IMR-90 (cell line): Measurements from ENCODE around the gene CDK2AP2. TPM values are rescaled to one million over a fixed set of nuclear protein-coding genes. Genes with fewer than 3 reads are reported as not detected.

ENCODE experiments used
- ATAC-seq: fragments of 200-7000 bp; cut with Tn5 transposase; 2 replicates; pipeline ENCODE4 v1.9.1; 2020; ENCODE audit warnings: low read depth, mild to moderate bottlenecking, moderate library complexity
- BruUV-seq: library from RNA; stranded (reverse); fragments of 400-500 nt; replicated peaks from 2 replicates; lab custom pipeline; 2021; lab: Mats Ljungman, UMichigan
- CTCF ChIA-PET: fragments of 300-600 bp; formaldehyde crosslinking; extraction: SDS; loops from one replicate; lab custom pipeline; 2021; ENCODE audit warnings: antibody characterized with exemption; lab: Yijun Ruan, JAX
- POLR2A ChIA-PET: fragments of 300-600 bp; sonication (Branson Sonifier 250); formaldehyde crosslinking; loops from one replicate; lab custom pipeline; 2022; ENCODE audit warnings: antibody characterized with exemption; ENCODE audit not compliant: unreplicated experiment; lab: Charles Lee
- DNase-seq: peaks from one replicate; pipeline ENCODE4 v3.0.0; 2013
- H2AFZ ChIP-seq: replicated peaks from 2 replicates; pipeline ENCODE3; 2013; ENCODE audit warnings: low read length, mild to moderate bottlenecking; ENCODE audit not compliant: poor library complexity
- H2AK5ac ChIP-seq: 2 replicates; pipeline ENCODE4 v1.6.1; 2013; ENCODE audit warnings: low read depth, low read length, inconsistent platforms
- H2AK9ac ChIP-seq: replicated peaks from 2 replicates; pipeline ENCODE3; 2013; ENCODE audit warnings: mild to moderate bottlenecking, low read depth, low read length, moderate library complexity; ENCODE audit not compliant: poor library complexity
- H2BK120ac ChIP-seq: 2 replicates; pipeline ENCODE4 v1.6.1; 2013; ENCODE audit warnings: low read depth, low read length, inconsistent platforms
- H2BK15ac ChIP-seq: 3 replicates; pipeline ENCODE4 v1.6.1; 2013; ENCODE audit warnings: low read depth, low read length, inconsistent platforms
- H2BK20ac ChIP-seq: 2 replicates; pipeline ENCODE4 v1.6.1; 2013; ENCODE audit warnings: low read depth, mild to moderate bottlenecking, inconsistent platforms, low read length, moderate library complexity
- H2BK5ac ChIP-seq: 2 replicates; pipeline ENCODE4 v1.6.1; 2013; ENCODE audit warnings: mild to moderate bottlenecking, low read depth, low read length, inconsistent platforms; ENCODE audit not compliant: poor library complexity, severe bottlenecking
- H3K14ac ChIP-seq: replicated peaks from 2 replicates; pipeline ENCODE4 v1.6.1; 2013; ENCODE audit warnings: low read depth, low read length, inconsistent platforms
- H3K18ac ChIP-seq: 2 replicates; pipeline ENCODE4 v1.6.1; 2013; ENCODE audit warnings: low read depth, low read length, control low read depth
- H3K23ac ChIP-seq: 2 replicates; pipeline ENCODE4 v1.6.1; 2013; ENCODE audit warnings: low read depth, low read length, inconsistent platforms
- H3K27ac ChIP-seq: 2 replicates; pipeline ENCODE4 v1.5.1; 2013; ENCODE audit warnings: mild to moderate bottlenecking, control low read depth, low read length; ENCODE audit not compliant: insufficient read depth
- H3K27me3 ChIP-seq: 2 replicates; pipeline ENCODE4 v1.6.1; 2013; ENCODE audit warnings: low read length; ENCODE audit not compliant: control insufficient read depth, insufficient read depth
- H3K36me3 ChIP-seq: 2 replicates; pipeline ENCODE4 v1.6.1; 2013; ENCODE audit warnings: low read length, mixed read lengths; ENCODE audit not compliant: control insufficient read depth, insufficient read depth
- H3K4ac ChIP-seq: 2 replicates; pipeline ENCODE4 v1.6.1; 2013; ENCODE audit warnings: low read depth, low read length, inconsistent platforms
- H3K4me1 ChIP-seq: 2 replicates; pipeline ENCODE4 v1.6.1; 2013; ENCODE audit warnings: low read length, mixed read lengths; ENCODE audit not compliant: control insufficient read depth, insufficient read depth
- H3K4me2 ChIP-seq: 2 replicates; pipeline ENCODE4 v1.6.1; 2013; ENCODE audit warnings: low read depth, mild to moderate bottlenecking, control low read depth, low read length, moderate library complexity
- H3K4me3 ChIP-seq: 2 replicates; pipeline ENCODE4 v1.5.1; 2013; ENCODE audit warnings: low read depth, mild to moderate bottlenecking, control low read depth, low read length, moderate library complexity; ENCODE audit not compliant: insufficient read depth
- H3K56ac ChIP-seq: 2 replicates; pipeline ENCODE4 v1.6.1; 2013; ENCODE audit warnings: low read length, inconsistent platforms; ENCODE audit not compliant: insufficient read depth; ENCODE audit errors: extremely low read depth
- H3K79me1 ChIP-seq, 2 experiments: 2 replicates each; pipeline ENCODE4 v1.6.1; 2013; ENCODE audit warnings: low read length in 2 of 2, inconsistent platforms in 1 of 2, low read depth in 1 of 2
- H3K9ac ChIP-seq: 2 replicates; pipeline ENCODE4 v1.6.1; 2013; ENCODE audit warnings: low read depth, low read length, control low read depth
- H3K9me1 ChIP-seq: 2 replicates; pipeline ENCODE4 v1.6.1; 2013; ENCODE audit warnings: low read length, inconsistent platforms; ENCODE audit not compliant: insufficient read depth
- H3K9me3 ChIP-seq: 2 replicates; pipeline ENCODE4 v1.6.1; 2013; ENCODE audit warnings: low read length; ENCODE audit not compliant: control insufficient read depth, insufficient read depth
- H4K20me1 ChIP-seq: 2 replicates; pipeline ENCODE4 v1.6.1; 2013; ENCODE audit warnings: low read length, inconsistent platforms; ENCODE audit not compliant: insufficient read depth
- H4K5ac ChIP-seq: 2 replicates; pipeline ENCODE4 v1.6.1; 2013; ENCODE audit warnings: mild to moderate bottlenecking, low read depth, low read length, control low read depth
- H4K8ac ChIP-seq, 2 experiments: 2 replicates each; pipeline ENCODE4 v1.6.1; 2013; ENCODE audit warnings: low read depth in 2 of 2, low read length in 2 of 2, control low read depth in 1 of 2, inconsistent platforms in 1 of 2
- H4K91ac ChIP-seq: 2 replicates; pipeline ENCODE4 v1.6.1; 2013; ENCODE audit warnings: low read depth, low read length, inconsistent platforms; ENCODE audit not compliant: insufficient read depth
- POLR2A ChIP-seq: IDR thresholded peaks from 2 replicates; pipeline ENCODE4 v1.6.1; 2012; ENCODE audit warnings: mild to moderate bottlenecking, low read depth, low read length
- USF2 ChIP-seq: fragments of 150-350 bp; IDR thresholded peaks from 2 replicates; pipeline ENCODE4 v1.6.1; 2017; ENCODE audit warnings: mild to moderate bottlenecking, antibody characterized with exemption, low read length, low read depth
- WGBS, 2 experiments: methylation state at CpG; one replicate each; pipeline versions ENCODE4 v1.1.5 to v1.1.7; 2013; ENCODE audit warnings: missing lambda C conversion rate in 2 of 2; ENCODE audit not compliant: insufficient read length in 1 of 2; ENCODE audit errors: extremely low coverage in 2 of 2; 5-methylcytosine and 5-hydroxymethylcytosine counted together
- dilution Hi-C: fragments of 300-500 bp; cut with HindIII; formaldehyde crosslinking; loops from one replicate; pipeline ENCODE4 v1.14.3; 2018; ENCODE audit warnings: low sequenced_read_pairs; ENCODE audit not compliant: unreplicated experiment
- in situ Hi-C: fragments of 300-500 bp; cut with MboI; formaldehyde crosslinking; loops from 3 replicates; pipeline ENCODE4 v1.14.3; 2019; ENCODE audit warnings: low sequenced_read_pairs, inconsistent platforms, mixed read lengths
- intact Hi-C: fragments of 100-400 bp; cut with micrococcal nuclease; formaldehyde crosslinking; loops from 2 replicates; pipeline ENCODE4 v1.10.0; 2022
- polyA plus RNA-seq, 3 experiments: library from polyadenylated mRNA; depleted of rRNA; stranded (reverse); fragments of >200 nt; gene quantifications; 2 replicates each; pipeline ENCODE4 v1.2.3, GENCODE V29; 2012; ENCODE audit warnings: low replicate concordance in 1 of 3
- total RNA-seq: library from RNA; depleted of rRNA; stranded (reverse); fragments of >200 nt; gene quantifications from 2 replicates; pipeline ENCODE4 v1.2.3, GENCODE V29; 2012

Gene CDK2AP2
- total and polyA plus RNA-seq, 2 of the 4 experiments (the other 2 are of a cell fraction): 8.1 to 44.7 TPM

GRCh38 chr11:67484847-67485311, 23.1 kb downstream of the CDK2AP2 start:
- no peak overlapping the region for H2AFZ ChIP-seq
- no peak overlapping the region for H2AK5ac ChIP-seq
- peak overlapping the region; percentile 24 for H2AK9ac ChIP-seq
- in situ Hi-C loops (no loop called here), intact Hi-C loops (loop anchor here (5.0 kb wide), 1 partner anchor 63 kb away; no protein-coding TSS in a partner anchor), dilution Hi-C loops (no loop called here)
- H3K4ac ChIP-seq: no peak overlapping the region
- H3K23ac ChIP-seq: no peak overlapping the region
- no peak overlapping the region for H3K14ac ChIP-seq
- no peak overlapping the region for H3K27ac ChIP-seq
- no peak overlapping the region for H2BK120ac ChIP-seq
- H4K5ac ChIP-seq: no peak overlapping the region
- no peak overlapping the region for H3K9ac ChIP-seq
- no peak overlapping the region for H2BK5ac ChIP-seq
- H3K9me1 ChIP-seq: peaks cover 18% of the 10 kb centered on the region
- peaks cover 14% of the 10 kb centered on the region for H3K36me3 ChIP-seq
- no peaks in the 10 kb centered on the region; the same call in none of the 2 replicates for H4K20me1 ChIP-seq
- ChIA-PET CTCF (no interaction called here), POLR2A (interaction anchor here (0.5 kb wide), 1 partner anchor 83 kb away, joined by 3 read pairs; the partner anchor contains the start of gene PPP1CA)
- no peak overlapping the region for H2BK20ac ChIP-seq
- ATAC-seq: no peak
- no peak overlapping the region for H3K18ac ChIP-seq
- peaks cover 14 to 38% of the 10 kb centered on the region in 2 experiments for H3K79me1 ChIP-seq
- no peak overlapping the region for H2BK15ac ChIP-seq
- DNase-seq: no peak
- H4K8ac ChIP-seq: no peak overlapping the region
- no peak overlapping the region for H4K91ac ChIP-seq
- H3K27me3 ChIP-seq: no peaks in the 10 kb centered on the region
- no TSS peak for BruUV-seq
- H3K4me2 ChIP-seq: no peak overlapping the region
- H3K9me3 ChIP-seq: no peaks in the 10 kb centered on the region
- no peak for TF ChIP-seq USF2
- no peak for TF ChIP-seq POLR2A
- peaks cover 3% of the 10 kb centered on the region; the same call in 1 of the 2 replicates for H3K4me1 ChIP-seq
- H3K56ac ChIP-seq: no peak overlapping the region
- H3K4me3 ChIP-seq: no peak overlapping the region
- 94% methylated on average over 9 of the region's 11 CpGs; no CpG with 5 or more reads in 1 of the 2 experiments for WGBS, 2 experiments
